SK-N-SH (cell line): ENCODE data around the gene ASTL. TPM values are rescaled to one million over a fixed set of nuclear protein-coding genes. Genes with fewer than 3 reads are reported as not detected.

Experiments used
- CTCF ChIA-PET: fragments of 300-600, 350-600 bp; formaldehyde crosslinking; extraction: SDS; loops from one replicate; lab custom pipeline; 2021; lab: Yijun Ruan, JAX
- POLR2A ChIA-PET: fragments of 350-600 bp; sonication (Branson Sonifier 250); formaldehyde crosslinking; extraction: SDS; loops from one replicate; lab custom pipeline; 2020; ENCODE audit warnings: antibody characterized with exemption, inconsistent platforms; lab: Yijun Ruan, JAX
- DNase-seq: peaks from one replicate; pipeline ENCODE4 v3.0.0; 2012
- H2AFZ ChIP-seq: fragments of 200-600 bp; sonication (generic); 2 replicates; pipeline ENCODE4 v1.8.1; 2016; ENCODE audit warnings: antibody characterized with exemption, mild to moderate bottlenecking, low read depth
- H3F3A ChIP-seq: fragments of 200-600 bp; sonication (generic); replicated peaks from 2 replicates; pipeline ENCODE3; 2016; ENCODE audit warnings: antibody characterized with exemption, mild to moderate bottlenecking; ENCODE audit not compliant: insufficient read depth
- H3K27ac ChIP-seq, 2 experiments: fragments of 200-500 bp in 1 of 2; fragments of 200-600 bp in 1 of 2; sonication (Bioruptor generic) in 1 of 2; sonication (generic), shearing (Covaris generic) in 1 of 2; 2 replicates each; pipeline versions ENCODE4 v1.5.1 to v1.6.1; 2014 to 2016; ENCODE audit warnings: low read depth in 2 of 2, inconsistent platforms in 1 of 2, low read length in 1 of 2, mild to moderate bottlenecking in 1 of 2, mixed read lengths in 1 of 2
- H3K27me3 ChIP-seq: fragments of 200-600 bp; sonication (generic), shearing (Covaris generic); 2 replicates; pipeline ENCODE4 v1.6.1; 2016; ENCODE audit warnings: mixed run types; ENCODE audit not compliant: insufficient read depth
- H3K36me3 ChIP-seq, 2 experiments: fragments of 200-500 bp in 1 of 2; fragments of 200-600 bp in 1 of 2; sonication (Bioruptor generic) in 1 of 2; sonication (generic) in 1 of 2; replicated peaks in 1 of 2; 2 replicates each; pipeline versions ENCODE3 to v1.5.1; 2014 to 2016; ENCODE audit warnings: low read length in 1 of 2, mild to moderate bottlenecking in 1 of 2; ENCODE audit not compliant: insufficient read depth in 2 of 2, control insufficient read depth in 1 of 2
- H3K4me1 ChIP-seq, 2 experiments: fragments of 200-500 bp in 1 of 2; fragments of 200-600 bp in 1 of 2; sonication (Bioruptor generic) in 1 of 2; sonication (generic), shearing (Covaris generic) in 1 of 2; 2 replicates each; pipeline versions ENCODE4 v1.5.1 to v1.6.1; 2014 to 2016; ENCODE audit warnings: low read depth in 1 of 2, low read length in 1 of 2, mixed run types in 1 of 2; ENCODE audit not compliant: insufficient read depth in 2 of 2, control insufficient read depth in 1 of 2
- H3K4me2 ChIP-seq: fragments of 200-600 bp; sonication (generic), shearing (Covaris generic); 2 replicates; pipeline ENCODE4 v1.6.1; 2017; ENCODE audit warnings: mixed run types
- H3K4me3 ChIP-seq, 2 experiments: fragments of 200-500 bp in 1 of 2; fragments of 200-600 bp in 1 of 2; sonication (Bioruptor generic) in 1 of 2; sonication (generic), shearing (Covaris generic) in 1 of 2; 2 replicates each; pipeline versions ENCODE4 v1.5.1 to v1.8.1; 2014 to 2016; ENCODE audit warnings: low read depth in 2 of 2, inconsistent platforms in 1 of 2, low read length in 1 of 2, mild to moderate bottlenecking in 1 of 2, mixed read lengths in 1 of 2, moderate library complexity in 1 of 2
- H3K79me2 ChIP-seq: fragments of 200-600 bp; sonication (generic); 2 replicates; pipeline ENCODE4 v1.8.1; 2017; ENCODE audit warnings: mild to moderate bottlenecking; ENCODE audit not compliant: insufficient read depth
- H3K9ac ChIP-seq: fragments of 200-600 bp; sonication (generic); 2 replicates; pipeline ENCODE4 v1.6.1; 2017; ENCODE audit warnings: mixed run types
- H3K9me2 ChIP-seq: fragments of 200-600 bp; sonication (generic); 2 replicates; pipeline ENCODE4 v1.6.1; 2017; ENCODE audit warnings: mixed run types
- H3K9me3 ChIP-seq: fragments of 200-600 bp; sonication (generic); 2 replicates; pipeline ENCODE4 v1.6.1; 2017; ENCODE audit warnings: mixed run types, mild to moderate bottlenecking, moderate library complexity
- H4K20me1 ChIP-seq: fragments of 200-600 bp; sonication (generic); 2 replicates; pipeline ENCODE4 v1.6.1; 2017; ENCODE audit warnings: mild to moderate bottlenecking, mixed run types; ENCODE audit not compliant: insufficient read depth
- CHD2 ChIP-seq: fragments of 150-350 bp; IDR thresholded peaks from 2 replicates; pipeline ENCODE4 v1.6.1; 2018; ENCODE audit warnings: low read length; ENCODE audit not compliant: partially characterized antibody
- ELF1 ChIP-seq: IDR thresholded peaks from 2 replicates; pipeline ENCODE4 v1.4.0; 2012
- EP300 ChIP-seq, 2 experiments: IDR thresholded peaks; 2 replicates each; pipeline versions ENCODE4 v1.4.0 to v1.6.1; 2012; ENCODE audit warnings: borderline replicate concordance in 1 of 2, low read depth in 1 of 2, low read length in 1 of 2
- FOSL2 ChIP-seq: IDR thresholded peaks from 2 replicates; pipeline ENCODE4 v1.4.0; 2012; ENCODE audit warnings: low read depth, mild to moderate bottlenecking, moderate library complexity, borderline replicate concordance
- GABPA ChIP-seq: IDR thresholded peaks from 2 replicates; pipeline ENCODE4 v1.4.0; 2012; ENCODE audit warnings: low read depth, mild to moderate bottlenecking
- GATA2 ChIP-seq: sonication (generic); formaldehyde crosslinking; IDR thresholded peaks from 2 replicates; pipeline ENCODE4 v1.5.0; 2020; ENCODE audit warnings: mild to moderate bottlenecking, missing genetic modification reagents
- JUND ChIP-seq: IDR thresholded peaks from 2 replicates; pipeline ENCODE4 v1.4.0; 2012
- MXI1 ChIP-seq: IDR thresholded peaks from 2 replicates; pipeline ENCODE4 v1.6.1; 2012; ENCODE audit warnings: mild to moderate bottlenecking, low read depth, low read length, improper control_type of control experiment
- NFIC ChIP-seq: IDR thresholded peaks from 2 replicates; pipeline ENCODE4 v1.4.0; 2012; ENCODE audit warnings: borderline replicate concordance
- NRF1 ChIP-seq: IDR thresholded peaks from 2 replicates; pipeline ENCODE4 v1.6.1; 2012; ENCODE audit warnings: low read depth, mild to moderate bottlenecking, low read length
- POLR2AphosphoS5 ChIP-seq: IDR thresholded peaks from 2 replicates; pipeline ENCODE4 v1.6.1; 2012; ENCODE audit warnings: low read depth, low read length
- RFX5 ChIP-seq: IDR thresholded peaks from 2 replicates; pipeline ENCODE4 v1.6.1; 2012; ENCODE audit warnings: mild to moderate bottlenecking, improper control_type of control experiment, low read length
- SIN3A ChIP-seq: IDR thresholded peaks from 2 replicates; pipeline ENCODE4 v1.6.1; 2012; ENCODE audit warnings: low read depth, mild to moderate bottlenecking, low read length, moderate library complexity, borderline replicate concordance
- TAF1 ChIP-seq: IDR thresholded peaks from 2 replicates; pipeline ENCODE4 v1.6.1; 2012; ENCODE audit warnings: low read depth, mild to moderate bottlenecking, low read length, moderate library complexity, borderline replicate concordance
- TCF12 ChIP-seq: IDR thresholded peaks from 2 replicates; pipeline ENCODE4 v1.4.0; 2012
- TEAD4 ChIP-seq: IDR thresholded peaks from 2 replicates; pipeline ENCODE4 v1.4.0; 2012; ENCODE audit warnings: mild to moderate bottlenecking, borderline replicate concordance; ENCODE audit not compliant: insufficient read depth
- WGBS: methylation state at CpG from one replicate; pipeline ENCODE4 v1.1.6; 2017; ENCODE audit warnings: low lambda C conversion rate; 5-methylcytosine and 5-hydroxymethylcytosine counted together
- polyA plus RNA-seq, 3 experiments: library from polyadenylated mRNA; depleted of rRNA; stranded (reverse); fragments of >200 nt; gene quantifications; 2 replicates each; pipeline ENCODE4 v1.2.3, GENCODE V29; 2012
- TF ChIP-seq, protein P1 (sequence below): fragments of 150-350 bp; IDR thresholded peaks from 2 replicates; pipeline ENCODE4 v1.6.1; 2016; ENCODE audit warnings: mild to moderate bottlenecking, low read depth, low read length
- TF ChIP-seq, protein P2 (sequence below): IDR thresholded peaks from 2 replicates; pipeline ENCODE4 v1.4.0; 2012; ENCODE audit warnings: low read depth, borderline replicate concordance
- TF ChIP-seq, protein P3 (sequence below): IDR thresholded peaks from 2 replicates; pipeline ENCODE4 v1.4.0; 2012; ENCODE audit warnings: low read depth, borderline replicate concordance
- TF ChIP-seq, protein P4 (sequence below): fragments of 150-350 bp; IDR thresholded peaks from 2 replicates; pipeline ENCODE4 v1.6.1; 2017; ENCODE audit warnings: antibody characterized with exemption, low read length, low read depth, borderline replicate concordance

The ASTL gene
- polyA plus RNA-seq, 1 of the 3 experiments (the other 2 are of a cell fraction): not detected

DNA sequence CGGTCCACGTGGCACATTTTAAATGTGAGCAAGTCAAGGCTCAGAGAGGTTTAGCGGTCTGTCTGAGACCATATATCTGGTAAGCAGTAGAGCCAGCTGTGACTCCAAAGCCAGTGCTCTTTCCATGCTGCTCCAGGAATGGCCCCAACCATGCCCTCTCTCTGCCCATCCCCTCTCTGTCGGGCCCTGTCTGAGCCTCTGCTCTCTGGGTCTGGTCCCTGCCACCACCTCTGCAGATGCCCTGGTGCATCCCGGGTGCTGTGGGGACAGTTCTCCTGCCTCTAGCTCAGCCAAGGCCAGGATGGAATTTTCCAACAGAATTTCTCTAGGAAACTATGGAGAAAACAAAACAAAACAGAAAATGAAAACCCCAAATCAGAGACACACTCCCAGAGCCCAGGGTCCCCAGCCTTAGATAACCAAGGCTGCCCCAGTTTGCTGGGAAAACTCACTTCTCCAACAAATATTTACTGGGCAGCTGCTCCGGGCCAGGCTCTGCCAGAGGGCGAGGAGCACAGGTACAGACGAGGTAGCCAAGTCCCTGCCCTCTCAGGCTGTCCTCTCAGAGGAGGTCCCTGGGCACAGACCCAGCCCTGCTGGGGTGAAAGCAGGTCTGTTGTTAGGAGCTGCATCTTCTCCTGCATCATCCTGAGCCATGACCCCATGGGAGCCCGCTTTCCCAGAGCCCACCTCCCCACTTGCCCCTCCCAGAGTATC lies 31.2 kb downstream of the ASTL start (continued):
- no peak for TF ChIP-seq ELF1

DNA sequence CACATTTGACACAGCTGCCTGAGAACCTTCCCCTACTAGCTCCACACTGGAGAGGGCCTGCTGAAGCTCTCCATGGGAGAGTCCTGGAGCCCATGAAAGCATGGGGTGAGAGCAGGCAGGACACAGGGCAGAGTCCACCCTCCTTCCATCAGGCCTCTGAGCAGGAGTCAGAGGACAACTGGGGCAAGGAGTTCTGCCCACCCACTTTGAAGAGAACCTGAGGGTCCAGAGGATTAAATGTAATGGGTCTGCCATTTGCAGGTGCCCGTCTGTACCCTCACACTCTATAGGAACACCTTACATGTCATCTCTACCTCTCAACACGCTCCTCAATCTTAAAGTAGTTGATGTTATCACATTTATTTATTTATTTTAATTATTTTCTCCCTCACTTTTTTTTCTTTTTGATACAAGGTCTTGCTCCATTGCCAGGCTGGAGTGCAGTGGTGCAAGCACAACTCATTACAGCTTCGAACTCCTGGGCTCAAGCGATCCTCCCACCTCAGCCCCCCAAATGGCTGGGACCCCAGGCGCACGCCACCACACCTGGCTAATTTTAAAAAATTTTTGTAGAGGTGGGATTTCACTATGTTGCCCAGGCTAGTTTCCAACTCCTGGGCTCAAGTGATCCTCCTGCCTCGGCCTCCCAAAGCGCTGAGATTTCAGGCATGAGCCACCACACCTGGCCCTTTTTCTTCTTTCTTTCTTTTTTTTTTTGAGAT lies 32.1 kb downstream of the ASTL start:
- no peak overlapping the region for H3K27ac ChIP-seq
- H2AFZ ChIP-seq: no peak overlapping the region
- no peaks in the 10 kb centered on the region for H3K79me2 ChIP-seq
- CTCF ChIA-PET: no interaction called here
- H4K20me1 ChIP-seq: no peaks in the 10 kb centered on the region
- no peak overlapping the region for H3K9ac ChIP-seq
- H3K4me1 ChIP-seq: peaks cover 0 to 14% of the 10 kb centered on the region in 2 experiments; a peak in 1 of 4 replicates
- no peaks in the 10 kb centered on the region for H3F3A ChIP-seq
- no peak for TF ChIP-seq POLR2AphosphoS5
- no peak for TF ChIP-seq EP300 (IDR thresholded peaks at IDR 0.05; ENCODE audit: borderline replicate concordance in 1 of 2, low read depth in 1 of 2, low read length in 1 of 2)
- TF ChIP-seq, protein P1, sequence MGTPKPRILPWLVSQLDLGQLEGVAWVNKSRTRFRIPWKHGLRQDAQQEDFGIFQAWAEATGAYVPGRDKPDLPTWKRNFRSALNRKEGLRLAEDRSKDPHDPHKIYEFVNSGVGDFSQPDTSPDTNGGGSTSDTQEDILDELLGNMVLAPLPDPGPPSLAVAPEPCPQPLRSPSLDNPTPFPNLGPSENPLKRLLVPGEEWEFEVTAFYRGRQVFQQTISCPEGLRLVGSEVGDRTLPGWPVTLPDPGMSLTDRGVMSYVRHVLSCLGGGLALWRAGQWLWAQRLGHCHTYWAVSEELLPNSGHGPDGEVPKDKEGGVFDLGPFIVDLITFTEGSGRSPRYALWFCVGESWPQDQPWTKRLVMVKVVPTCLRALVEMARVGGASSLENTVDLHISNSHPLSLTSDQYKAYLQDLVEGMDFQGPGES: no peak
- no peak for TF ChIP-seq GATA2
- TF ChIP-seq CHD2: no peak
- TF ChIP-seq NRF1: no peak
- no peak for TF ChIP-seq GABPA
- TF ChIP-seq MXI1: no peak
- TF ChIP-seq, protein P2, sequence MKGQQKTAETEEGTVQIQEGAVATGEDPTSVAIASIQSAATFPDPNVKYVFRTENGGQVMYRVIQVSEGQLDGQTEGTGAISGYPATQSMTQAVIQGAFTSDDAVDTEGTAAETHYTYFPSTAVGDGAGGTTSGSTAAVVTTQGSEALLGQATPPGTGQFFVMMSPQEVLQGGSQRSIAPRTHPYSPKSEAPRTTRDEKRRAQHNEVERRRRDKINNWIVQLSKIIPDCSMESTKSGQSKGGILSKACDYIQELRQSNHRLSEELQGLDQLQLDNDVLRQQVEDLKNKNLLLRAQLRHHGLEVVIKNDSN: no peak
- no peak for TF ChIP-seq SIN3A
- TF ChIP-seq, protein P3, sequence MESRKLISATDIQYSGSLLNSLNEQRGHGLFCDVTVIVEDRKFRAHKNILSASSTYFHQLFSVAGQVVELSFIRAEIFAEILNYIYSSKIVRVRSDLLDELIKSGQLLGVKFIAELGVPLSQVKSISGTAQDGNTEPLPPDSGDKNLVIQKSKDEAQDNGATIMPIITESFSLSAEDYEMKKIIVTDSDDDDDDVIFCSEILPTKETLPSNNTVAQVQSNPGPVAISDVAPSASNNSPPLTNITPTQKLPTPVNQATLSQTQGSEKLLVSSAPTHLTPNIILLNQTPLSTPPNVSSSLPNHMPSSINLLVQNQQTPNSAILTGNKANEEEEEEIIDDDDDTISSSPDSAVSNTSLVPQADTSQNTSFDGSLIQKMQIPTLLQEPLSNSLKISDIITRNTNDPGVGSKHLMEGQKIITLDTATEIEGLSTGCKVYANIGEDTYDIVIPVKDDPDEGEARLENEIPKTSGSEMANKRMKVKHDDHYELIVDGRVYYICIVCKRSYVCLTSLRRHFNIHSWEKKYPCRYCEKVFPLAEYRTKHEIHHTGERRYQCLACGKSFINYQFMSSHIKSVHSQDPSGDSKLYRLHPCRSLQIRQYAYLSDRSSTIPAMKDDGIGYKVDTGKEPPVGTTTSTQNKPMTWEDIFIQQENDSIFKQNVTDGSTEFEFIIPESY: no peak
- no peak for TF ChIP-seq TEAD4
- no peak for TF ChIP-seq FOSL2
- TF ChIP-seq TAF1: no peak
- TF ChIP-seq JUND: no peak
- TF ChIP-seq TCF12: no peak
- no peak for TF ChIP-seq RFX5
- TF ChIP-seq, protein P4, sequence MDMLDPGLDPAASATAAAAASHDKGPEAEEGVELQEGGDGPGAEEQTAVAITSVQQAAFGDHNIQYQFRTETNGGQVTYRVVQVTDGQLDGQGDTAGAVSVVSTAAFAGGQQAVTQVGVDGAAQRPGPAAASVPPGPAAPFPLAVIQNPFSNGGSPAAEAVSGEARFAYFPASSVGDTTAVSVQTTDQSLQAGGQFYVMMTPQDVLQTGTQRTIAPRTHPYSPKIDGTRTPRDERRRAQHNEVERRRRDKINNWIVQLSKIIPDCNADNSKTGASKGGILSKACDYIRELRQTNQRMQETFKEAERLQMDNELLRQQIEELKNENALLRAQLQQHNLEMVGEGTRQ: no peak
- TF ChIP-seq NFIC: no peak
- 77% methylated on average over 8 of the region's 8 CpGs for WGBS
- no peak overlapping the region for H3K4me3 ChIP-seq
- no peaks in the 10 kb centered on the region for H3K27me3 ChIP-seq
- H3K9me2 ChIP-seq: no peaks in the 10 kb centered on the region
- H3K36me3 ChIP-seq: no peaks in the 10 kb centered on the region
- POLR2A ChIA-PET: no interaction called here
- no peak for DNase-seq
- H3K4me2 ChIP-seq: no peak overlapping the region
- H3K9me3 ChIP-seq: no peaks in the 10 kb centered on the region
